ENCODE results near the gene CD22. TPM values are rescaled to one million over a fixed set of nuclear protein-coding genes. Genes with fewer than 3 reads are reported as not detected.

CD22 gene
- total RNA-seq, 2 donors from 2014 or later: 14.0 TPM; not detected in 1

GRCh38 chr19:35346193-35347052 lies 17.4 kb downstream of the CD22 start:
- Histone ChIP-seq H3K27me3 (replicated peaks; ENCODE audit: insufficient read depth) (peaks cover 3% of the 10 kb centered on the region), H3K4me3 (no peak overlapping the region), H3K4me1 (replicated peaks) (no peaks in the 10 kb centered on the region), H3K27ac (no peak overlapping the region), H3K36me3 (no peaks in the 10 kb centered on the region), H3K9me3 (no peaks in the 10 kb centered on the region)
- 46% methylated on average over 28 of the region's 28 CpGs for WGBS
- intact Hi-C loops (cut with DNase I): no loop called here
- TF ChIP-seq POLR2A (IDR thresholded peaks at IDR 0.05) (no peak), CTCF (IDR thresholded peaks at IDR 0.05) (no peak), POLR2AphosphoS5 (IDR thresholded peaks at IDR 0.05) (no peak)
- no peak for DNase-seq (ENCODE audit: low spot score)

- intact Hi-C loops (cut with DNase I): no loop called here
- WGBS: 47% methylated on average over 18 of the region's 18 CpGs
- DNase-seq (ENCODE audit: low spot score): no peak
- Histone ChIP-seq H3K36me3 (no peaks in the 10 kb centered on the region), H3K9me3 (no peaks in the 10 kb centered on the region), H3K27me3 (replicated peaks; ENCODE audit: insufficient read depth) (peaks cover 3% of the 10 kb centered on the region), H3K4me3 (no peak within 1 kb of the TSS), H3K27ac (no peak within 1 kb of the TSS), H3K4me1 (replicated peaks) (no peaks in the 10 kb centered on the region)
- TF ChIP-seq POLR2AphosphoS5 (IDR thresholded peaks at IDR 0.05) (no peak), POLR2A (IDR thresholded peaks at IDR 0.05) (no peak), CTCF (IDR thresholded peaks at IDR 0.05) (no peak)
Observed at GRCh38 chr19:35347171-35347929, 18.4 kb downstream of the CD22 start, which contains the start of gene FFAR1. Gene FFAR1, plus strand, starts transcription at chr19:35347902. Its CDS starts 3,650 bp downstream, at chr19:35351552.

GRCh38 chr19:35347930-35348298 lies 18.9 kb downstream of the CD22 start:
- intact Hi-C loops (cut with DNase I): no loop called here
- TF ChIP-seq POLR2AphosphoS5 (IDR thresholded peaks at IDR 0.05): no peak
- TF ChIP-seq POLR2A (IDR thresholded peaks at IDR 0.05): no peak
- TF ChIP-seq CTCF (IDR thresholded peaks at IDR 0.05): no peak
- H3K27ac ChIP-seq: no peak overlapping the region

GRCh38 chr19:35348911-35349611 lies 20.1 kb downstream of the CD22 start:
- H3K27me3 ChIP-seq (replicated peaks; ENCODE audit: insufficient read depth): peaks cover 3% of the 10 kb centered on the region
- H3K36me3 ChIP-seq: no peaks in the 10 kb centered on the region
- DNase-seq (ENCODE audit: low spot score): no peak
- intact Hi-C loops (cut with DNase I): no loop called here
- no peaks in the 10 kb centered on the region for H3K9me3 ChIP-seq
- no peak overlapping the region for H3K27ac ChIP-seq
- no peak overlapping the region for H3K4me3 ChIP-seq
- WGBS: 82% methylated on average over 18 of the region's 18 CpGs
- H3K4me1 ChIP-seq (replicated peaks): no peaks in the 10 kb centered on the region
- TF ChIP-seq POLR2AphosphoS5 (IDR thresholded peaks at IDR 0.05): no peak
- no peak for TF ChIP-seq CTCF (IDR thresholded peaks at IDR 0.05)
- no peak for TF ChIP-seq POLR2A (IDR thresholded peaks at IDR 0.05)

More at GRCh38 chr19:35347930-35348298, 18.9 kb downstream of the CD22 start:
- no peaks in the 10 kb centered on the region for H3K9me3 ChIP-seq
- no peak for DNase-seq (ENCODE audit: low spot score)
- no peak overlapping the region for H3K4me3 ChIP-seq
- H3K27me3 ChIP-seq (replicated peaks; ENCODE audit: insufficient read depth): peaks cover 3% of the 10 kb centered on the region
- H3K4me1 ChIP-seq (replicated peaks): no peaks in the 10 kb centered on the region
- H3K36me3 ChIP-seq: no peaks in the 10 kb centered on the region
- 75% methylated on average over 7 of the region's 7 CpGs for WGBS

Measured in prostate gland (tissue), 2 donors.